Measurements from ENCODE around the gene CD81. TPM values are rescaled to one million over a fixed set of nuclear protein-coding genes. Genes with fewer than 3 reads are reported as not detected.

The CD81 gene
- total RNA-seq, 1 experiment from 2014 or later, result 416 TPM

DNA sequence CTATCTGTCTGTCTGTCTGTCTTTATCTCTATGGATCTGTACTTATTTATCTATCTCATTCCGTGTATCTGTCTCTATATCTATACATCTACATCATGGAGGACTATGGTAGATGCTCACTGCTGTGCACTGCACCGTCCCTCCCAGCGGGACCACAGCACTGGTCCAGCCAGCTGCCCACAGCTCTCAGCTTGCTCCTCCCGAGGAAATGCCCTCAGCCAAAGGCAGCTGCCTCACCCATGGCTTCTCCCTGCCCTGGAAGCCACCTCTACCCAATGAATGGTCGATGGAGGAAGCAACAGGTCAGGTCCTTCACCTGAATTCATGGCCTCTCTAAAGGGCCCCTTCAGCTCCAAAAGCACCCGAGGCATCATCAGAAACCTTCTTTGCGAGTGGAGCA is 14.7 kb upstream of the CD81 start:
- Histone ChIP-seq H3K4me3 (ENCODE audit: low read depth in 2 of 2, low read length in 2 of 2) (no peak overlapping the region), H3K9me3 (ENCODE audit: control insufficient read depth, insufficient read depth, low read depth, low read length) (no peaks in the 10 kb centered on the region), H3K27ac (ENCODE audit: low read length) (no peak overlapping the region), H3K27me3 (ENCODE audit: control insufficient read depth, insufficient read depth, low read length) (no peaks in the 10 kb centered on the region; the same call in 1 of the 2 replicates), H3K36me3 (ENCODE audit: control insufficient read depth, insufficient read depth, low read length) (no peaks in the 10 kb centered on the region), H3K4me1 (ENCODE audit: control insufficient read depth, insufficient read depth, low read length) (no peaks in the 10 kb centered on the region)
- DNase-seq (ENCODE audit: low read depth, low spot score), result no peak
- no TSS peak for BruUV-seq (replicated peaks)
- TF ChIP-seq, protein P1, sequence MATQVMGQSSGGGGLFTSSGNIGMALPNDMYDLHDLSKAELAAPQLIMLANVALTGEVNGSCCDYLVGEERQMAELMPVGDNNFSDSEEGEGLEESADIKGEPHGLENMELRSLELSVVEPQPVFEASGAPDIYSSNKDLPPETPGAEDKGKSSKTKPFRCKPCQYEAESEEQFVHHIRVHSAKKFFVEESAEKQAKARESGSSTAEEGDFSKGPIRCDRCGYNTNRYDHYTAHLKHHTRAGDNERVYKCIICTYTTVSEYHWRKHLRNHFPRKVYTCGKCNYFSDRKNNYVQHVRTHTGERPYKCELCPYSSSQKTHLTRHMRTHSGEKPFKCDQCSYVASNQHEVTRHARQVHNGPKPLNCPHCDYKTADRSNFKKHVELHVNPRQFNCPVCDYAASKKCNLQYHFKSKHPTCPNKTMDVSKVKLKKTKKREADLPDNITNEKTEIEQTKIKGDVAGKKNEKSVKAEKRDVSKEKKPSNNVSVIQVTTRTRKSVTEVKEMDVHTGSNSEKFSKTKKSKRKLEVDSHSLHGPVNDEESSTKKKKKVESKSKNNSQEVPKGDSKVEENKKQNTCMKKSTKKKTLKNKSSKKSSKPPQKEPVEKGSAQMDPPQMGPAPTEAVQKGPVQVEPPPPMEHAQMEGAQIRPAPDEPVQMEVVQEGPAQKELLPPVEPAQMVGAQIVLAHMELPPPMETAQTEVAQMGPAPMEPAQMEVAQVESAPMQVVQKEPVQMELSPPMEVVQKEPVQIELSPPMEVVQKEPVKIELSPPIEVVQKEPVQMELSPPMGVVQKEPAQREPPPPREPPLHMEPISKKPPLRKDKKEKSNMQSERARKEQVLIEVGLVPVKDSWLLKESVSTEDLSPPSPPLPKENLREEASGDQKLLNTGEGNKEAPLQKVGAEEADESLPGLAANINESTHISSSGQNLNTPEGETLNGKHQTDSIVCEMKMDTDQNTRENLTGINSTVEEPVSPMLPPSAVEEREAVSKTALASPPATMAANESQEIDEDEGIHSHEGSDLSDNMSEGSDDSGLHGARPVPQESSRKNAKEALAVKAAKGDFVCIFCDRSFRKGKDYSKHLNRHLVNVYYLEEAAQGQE (IDR thresholded peaks at IDR 0.05; ENCODE audit: insufficient read depth in 1 of 2, low read depth in 2 of 2, low read length in 1 of 2), result no peak
- TF ChIP-seq SIN3A (IDR thresholded peaks at IDR 0.05; ENCODE audit: borderline replicate concordance, insufficient read depth, low read depth, low read length) (no peak), TCF7L2 (IDR thresholded peaks at IDR 0.05; ENCODE audit: low read depth, low read length) (no peak), POLR2AphosphoS5 (IDR thresholded peaks at IDR 0.05; ENCODE audit: low read depth, low read length) (no peak)
- TF ChIP-seq, protein P2, sequence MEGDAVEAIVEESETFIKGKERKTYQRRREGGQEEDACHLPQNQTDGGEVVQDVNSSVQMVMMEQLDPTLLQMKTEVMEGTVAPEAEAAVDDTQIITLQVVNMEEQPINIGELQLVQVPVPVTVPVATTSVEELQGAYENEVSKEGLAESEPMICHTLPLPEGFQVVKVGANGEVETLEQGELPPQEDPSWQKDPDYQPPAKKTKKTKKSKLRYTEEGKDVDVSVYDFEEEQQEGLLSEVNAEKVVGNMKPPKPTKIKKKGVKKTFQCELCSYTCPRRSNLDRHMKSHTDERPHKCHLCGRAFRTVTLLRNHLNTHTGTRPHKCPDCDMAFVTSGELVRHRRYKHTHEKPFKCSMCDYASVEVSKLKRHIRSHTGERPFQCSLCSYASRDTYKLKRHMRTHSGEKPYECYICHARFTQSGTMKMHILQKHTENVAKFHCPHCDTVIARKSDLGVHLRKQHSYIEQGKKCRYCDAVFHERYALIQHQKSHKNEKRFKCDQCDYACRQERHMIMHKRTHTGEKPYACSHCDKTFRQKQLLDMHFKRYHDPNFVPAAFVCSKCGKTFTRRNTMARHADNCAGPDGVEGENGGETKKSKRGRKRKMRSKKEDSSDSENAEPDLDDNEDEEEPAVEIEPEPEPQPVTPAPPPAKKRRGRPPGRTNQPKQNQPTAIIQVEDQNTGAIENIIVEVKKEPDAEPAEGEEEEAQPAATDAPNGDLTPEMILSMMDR (IDR thresholded peaks at IDR 0.05), result no peak
- intact Hi-C loops (cut with micrococcal nuclease; ENCODE audit: unreplicated experiment), result no loop called here
- ChIA-PET POLR2A (no interaction called here), CTCF (no interaction called here)
- no peak for ATAC-seq
- in situ Hi-C loops (cut with HindIII; ENCODE audit: low pct_unique_long_range_greater_than_20kb, low sequenced_read_pairs), result no loop called here

DNA sequence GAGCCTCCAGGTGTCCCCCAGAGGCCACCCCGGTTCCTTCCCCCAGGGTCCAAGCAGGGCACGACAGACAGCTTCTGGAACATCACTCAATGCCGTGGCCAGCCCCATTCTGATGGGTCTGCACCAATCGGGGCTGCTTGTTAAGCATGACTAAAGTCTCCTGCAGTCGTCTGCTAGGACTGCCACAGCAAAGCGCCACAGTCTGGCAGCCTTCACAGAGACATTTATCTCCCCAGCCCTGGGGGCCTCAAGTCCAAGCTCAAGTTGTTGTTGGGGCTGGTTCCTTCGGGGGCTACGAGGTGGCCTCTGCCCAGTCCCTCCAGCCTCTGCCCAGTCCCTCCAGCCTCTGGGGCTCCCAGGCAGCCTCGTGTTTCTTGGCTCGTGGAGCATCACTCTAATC is 14.0 kb upstream of the CD81 start:
- BruUV-seq (replicated peaks), result no TSS peak
- ATAC-seq (no peak), DNase-seq (ENCODE audit: low read depth, low spot score) (no peak)
- CTCF ChIA-PET, result no interaction called here
- Histone ChIP-seq H3K9me3 (ENCODE audit: control insufficient read depth, insufficient read depth, low read depth, low read length) (no peaks in the 10 kb centered on the region), H3K27me3 (ENCODE audit: control insufficient read depth, insufficient read depth, low read length) (no peaks in the 10 kb centered on the region; the same call in 1 of the 2 replicates), H3K27ac (ENCODE audit: low read length) (no peak overlapping the region), H3K36me3 (ENCODE audit: control insufficient read depth, insufficient read depth, low read length) (no peaks in the 10 kb centered on the region), H3K4me3 (ENCODE audit: low read depth in 2 of 2, low read length in 2 of 2) (no peak overlapping the region), H3K4me1 (ENCODE audit: control insufficient read depth, insufficient read depth, low read length) (no peaks in the 10 kb centered on the region)
- in situ Hi-C loops (cut with HindIII; ENCODE audit: low pct_unique_long_range_greater_than_20kb, low sequenced_read_pairs) (no loop called here), intact Hi-C loops (cut with micrococcal nuclease; ENCODE audit: unreplicated experiment) (no loop called here)
- TF ChIP-seq SIN3A (IDR thresholded peaks at IDR 0.05; ENCODE audit: borderline replicate concordance, insufficient read depth, low read depth, low read length) (no peak), POLR2AphosphoS5 (IDR thresholded peaks at IDR 0.05; ENCODE audit: low read depth, low read length) (no peak), TCF7L2 (IDR thresholded peaks at IDR 0.05; ENCODE audit: low read depth, low read length) (no peak)
- TF ChIP-seq, protein P1 (IDR thresholded peaks at IDR 0.05; ENCODE audit: insufficient read depth in 1 of 2, low read depth in 2 of 2, low read length in 1 of 2), result no peak
- TF ChIP-seq, protein P2 (IDR thresholded peaks at IDR 0.05), result no peak
- POLR2A ChIA-PET, result no interaction called here
